Stimulated activated CD4-positive, alpha-beta T cell treated with anti-CD3 and anti-CD28 coated beads, TNF-alpha, amount 100 ng/mL, for 48 hours (primary cell): Measurements from ENCODE around the gene RAD23B.
"Not testable (repeated sequence)": the region's sequence is repeated elsewhere in the genome, so short reads cannot be mapped to it uniquely, and the experiment has no call there.

Experiments used
- DNase-seq, 3 donors: peaks; one replicate each; pipeline ENCODE4 v3.0.0-alpha.2; 2020; ENCODE audit warnings: low read depth in 3 of 3

RAD23B gene

DNA sequence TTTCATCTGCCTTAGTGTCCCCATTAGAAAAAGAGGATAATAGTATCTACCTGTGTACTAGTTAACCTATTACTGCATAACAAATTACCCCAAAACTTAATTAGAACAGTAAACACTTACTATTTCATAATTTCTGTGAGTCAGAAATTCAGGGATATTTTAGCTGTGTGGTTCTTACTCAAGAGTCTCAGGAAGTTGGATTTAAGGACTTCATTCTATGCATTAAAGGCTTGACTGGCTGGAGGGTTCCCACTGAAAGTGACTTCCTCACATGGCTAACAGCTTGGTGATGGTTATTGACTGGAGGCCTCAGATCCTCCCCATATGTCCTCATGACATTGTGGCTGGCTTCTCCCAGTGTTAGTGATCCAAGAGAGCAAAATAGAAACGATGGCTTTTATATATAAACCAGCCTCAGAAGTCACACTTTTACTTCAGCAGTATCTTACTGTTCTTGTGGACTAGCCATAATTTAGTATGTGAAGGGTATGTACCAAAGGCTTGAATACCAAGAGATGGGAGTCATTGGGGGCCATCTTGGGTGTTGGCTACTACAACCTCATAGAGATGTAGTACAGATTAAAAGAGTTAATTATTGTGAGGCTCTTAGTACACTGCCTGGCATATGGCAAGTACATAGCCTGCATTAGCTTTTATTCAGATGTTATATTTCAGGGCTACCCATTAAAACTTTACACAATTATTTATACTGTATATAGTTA, 9.9 kb downstream of the RAD23B start:
- no peak for DNase-seq

GRCh38 chr9:107293543-107294085, 10.5 kb downstream of the RAD23B start:
- no peak for DNase-seq

DNA sequence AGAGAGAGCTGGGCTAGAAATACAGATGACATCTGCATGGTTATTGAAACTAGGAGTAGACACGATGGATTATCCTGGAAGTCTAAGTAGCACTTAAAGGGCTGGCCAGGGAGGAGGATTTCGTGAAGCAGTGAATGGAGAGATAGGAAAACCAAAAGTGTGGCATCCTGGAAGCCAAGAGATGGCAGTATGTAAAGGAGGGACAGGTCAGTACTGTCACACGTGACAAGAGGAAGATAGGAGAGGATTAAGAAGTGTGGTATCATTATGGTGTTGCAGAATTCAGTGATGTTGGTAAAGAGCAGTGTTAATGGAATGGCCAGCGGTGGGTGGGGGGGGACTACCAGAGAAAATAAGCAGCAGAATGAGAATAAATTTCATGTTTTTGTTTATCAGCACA, 11.7 kb downstream of the RAD23B start:
- DNase-seq: no peak

GRCh38 chr9:107295995-107296394, 12.9 kb downstream of the RAD23B start:
- no peak for DNase-seq

DNA sequence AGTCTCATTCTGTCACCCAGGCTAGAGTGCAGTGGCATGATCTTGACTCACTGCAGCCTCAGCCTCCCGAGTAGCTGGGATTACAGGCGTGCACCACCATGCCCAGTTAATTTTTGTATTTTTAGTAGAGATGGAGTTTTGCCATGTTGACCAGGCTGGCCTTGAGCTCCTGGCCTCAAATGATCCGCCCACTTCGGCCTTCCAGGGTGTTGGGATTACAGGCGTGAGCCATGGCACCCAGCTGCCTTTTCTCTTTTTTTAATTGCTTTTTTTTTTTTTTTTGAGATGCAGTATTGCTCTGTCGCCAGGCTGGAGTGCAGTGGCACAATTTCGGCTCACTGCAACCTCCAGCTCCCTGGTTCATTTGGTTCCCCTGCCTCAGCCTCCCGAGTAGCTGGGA, 13.5 kb downstream of the RAD23B start:
- not testable (repeated sequence) for DNase-seq

GRCh38 chr9:107299437-107299836, 16.4 kb downstream of the RAD23B start:
- no peak for DNase-seq

GRCh38 chr9:107306308-107306707, 23.2 kb downstream of the RAD23B start:
- no peak for DNase-seq

GRCh38 chr9:107307331-107307730, 24.3 kb downstream of the RAD23B start:
- DNase-seq: no peak

GRCh38 chr9:107308461-107308860, 25.4 kb downstream of the RAD23B start:
- no peak for DNase-seq

GRCh38 chr9:107309271-107309670, 26.2 kb downstream of the RAD23B start:
- DNase-seq: no peak

DNA sequence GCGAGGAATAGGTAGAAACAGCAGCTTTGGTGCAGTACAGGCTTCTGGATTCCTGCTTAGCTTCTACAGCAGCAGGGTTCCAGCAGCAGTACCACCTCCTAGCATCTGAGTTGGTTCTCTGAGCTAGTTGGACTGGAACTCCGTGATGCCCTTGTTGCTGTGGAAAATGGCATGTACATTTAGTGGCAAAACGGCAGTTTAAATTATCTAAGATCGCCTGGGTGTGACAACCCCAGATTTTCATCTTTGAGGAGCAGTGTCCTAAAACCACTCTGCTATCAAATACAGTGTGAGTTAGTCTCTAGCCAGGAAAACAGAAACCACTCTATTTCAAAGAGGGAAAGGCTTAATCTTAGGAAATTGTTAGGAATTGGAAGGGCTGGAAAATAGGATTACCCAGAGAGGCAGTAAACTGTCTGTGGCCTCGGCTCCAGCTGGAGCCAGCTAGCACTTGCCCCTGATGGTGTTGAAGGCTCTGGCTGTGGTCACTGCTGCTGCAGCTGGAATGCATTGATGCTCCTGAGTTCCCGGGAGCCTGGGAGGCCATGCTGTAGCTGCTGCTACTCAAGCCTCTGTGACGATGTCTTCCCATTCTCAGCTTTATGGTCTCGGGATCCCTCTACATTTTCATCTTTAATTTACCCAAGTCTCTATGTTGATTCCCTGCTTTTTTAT, 29.4 kb downstream of the RAD23B start:
- no peak for DNase-seq

DNA sequence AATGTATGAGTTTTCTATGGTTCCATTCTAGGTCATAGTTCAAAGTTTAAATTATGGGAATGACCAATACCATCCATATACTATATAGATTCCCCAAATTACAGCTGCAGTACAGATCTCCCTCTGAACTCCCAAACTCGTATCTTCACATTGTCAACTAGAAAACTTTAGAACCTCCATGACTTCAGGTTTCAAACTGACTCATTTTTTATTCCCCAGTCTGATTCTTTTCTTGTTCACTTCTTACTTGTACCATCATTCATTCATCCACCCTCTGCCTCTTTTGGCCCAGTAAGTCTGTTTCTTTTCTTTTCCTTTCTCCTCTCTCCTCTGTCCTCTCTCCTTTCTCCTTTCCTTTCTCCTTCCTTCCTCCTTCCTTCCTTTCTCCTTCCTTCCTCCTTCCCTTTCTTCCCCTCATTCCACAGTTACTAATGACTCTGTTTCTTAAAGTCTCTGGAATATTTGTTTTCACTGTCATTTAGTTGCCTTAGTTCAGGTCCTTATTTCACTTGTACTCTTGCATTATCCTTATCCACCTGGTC, 30.5 kb downstream of the RAD23B start:
- no peak for DNase-seq

- DNase-seq: no peak
These were observed 31.7 kb downstream of the RAD23B start for GRCh38 chr9:107314763-107315162.

DNA sequence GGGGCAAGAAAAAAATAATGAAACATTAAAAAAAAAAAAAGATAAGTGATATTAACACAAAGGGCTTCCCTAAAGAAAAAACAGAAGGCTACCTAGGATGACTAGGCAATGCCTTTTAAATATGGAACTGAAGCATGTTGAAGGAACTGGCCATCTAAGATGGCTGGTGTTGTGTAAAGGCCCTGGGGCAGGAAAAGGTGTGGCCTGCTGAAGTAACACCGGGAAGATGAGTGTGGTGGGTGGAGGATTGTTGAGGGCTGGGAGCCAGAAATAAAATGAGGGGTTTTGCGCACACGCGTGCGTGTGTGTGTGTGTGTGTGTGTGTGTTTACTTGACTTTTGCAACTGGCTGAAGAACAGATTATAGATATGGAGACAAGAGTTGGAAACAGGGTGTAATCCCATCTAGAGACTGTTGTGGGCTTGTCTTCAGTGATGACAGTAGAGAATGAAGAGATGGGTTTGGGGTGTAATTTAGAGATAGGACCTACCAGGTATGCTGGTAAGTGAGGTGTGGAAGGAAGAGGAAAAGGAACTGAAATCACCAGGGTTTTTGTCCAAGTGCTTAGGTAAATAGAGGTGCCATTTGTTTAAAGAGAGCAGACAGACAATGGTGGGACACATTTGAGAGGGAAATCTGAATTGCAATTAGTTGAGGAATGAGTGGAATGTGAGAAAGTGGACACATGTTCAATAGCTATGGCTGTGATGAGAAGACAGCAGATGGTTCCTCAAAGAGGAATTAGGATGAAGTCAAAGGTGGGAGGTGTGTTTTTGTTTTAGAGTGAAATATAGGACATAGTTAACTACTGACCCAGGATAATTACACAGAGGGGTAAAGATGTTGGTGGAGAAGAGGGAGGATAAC, 33.9 kb downstream of the RAD23B start:
- no peak for DNase-seq

DNA sequence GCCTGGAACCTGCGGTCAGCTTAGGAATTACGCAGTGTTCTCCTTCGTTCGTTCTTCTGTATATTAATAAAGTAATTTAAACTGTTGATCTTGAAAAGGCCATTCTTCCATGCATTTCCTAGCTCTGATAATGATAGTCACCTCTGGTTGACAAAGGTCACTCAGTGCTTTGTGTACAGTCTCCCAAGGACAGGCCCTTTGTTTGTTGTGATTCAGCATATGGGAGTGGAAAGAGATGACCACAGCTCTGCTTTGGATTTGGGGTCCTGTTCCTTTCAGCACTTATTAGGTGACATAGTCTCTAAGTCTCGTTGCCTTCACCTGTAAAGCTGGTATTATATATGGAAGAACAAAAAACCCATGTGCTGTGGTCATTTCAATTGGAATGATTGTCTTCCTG, 39.6 kb downstream of the RAD23B start:
- no peak for DNase-seq

- no peak for DNase-seq
These were observed 40.9 kb downstream of the RAD23B start for GRCh38 chr9:107323836-107324585.

- DNase-seq: no peak
These were observed 42.8 kb downstream of the RAD23B start for GRCh38 chr9:107325842-107326241.

DNA sequence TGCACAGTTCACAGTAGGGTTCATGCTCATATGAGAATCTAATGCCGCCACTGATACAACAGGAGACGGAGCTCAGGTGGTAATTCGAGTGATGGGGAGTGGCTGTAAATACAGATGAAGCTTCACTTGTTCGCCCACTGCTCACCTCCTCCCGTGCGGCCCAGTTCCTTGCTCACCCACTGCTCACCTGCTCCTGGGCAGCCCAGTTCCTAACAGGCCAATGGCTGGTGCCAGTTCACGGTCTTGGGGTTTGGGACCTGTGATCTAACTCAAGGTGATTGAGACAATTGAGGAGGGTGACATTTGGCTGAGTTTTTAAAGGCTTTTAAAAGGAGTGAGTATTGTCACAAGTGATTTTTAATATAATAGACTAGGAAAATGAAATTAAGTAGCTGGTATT, 45.4 kb downstream of the RAD23B start:
- no peak for DNase-seq

GRCh38 chr9:107330420-107330819, 47.3 kb downstream of the RAD23B start:
- DNase-seq: no peak

- no peak for DNase-seq
These were observed 49.8 kb downstream of the RAD23B start for GRCh38 chr9:107332883-107333282.

GRCh38 chr9:107333363-107333762, 50.3 kb downstream of the RAD23B start:
- DNase-seq: no peak
